HepG2 (cell line): ENCODE data around the gene CAPN9. TPM values are rescaled to one million over a fixed set of nuclear protein-coding genes. Genes with fewer than 3 reads are reported as not detected.

Experiments
- DNMT1 ChIP-seq: sonication (generic); formaldehyde crosslinking; IDR thresholded peaks from 2 replicates; pipeline ENCODE4 v1.5.1; 2020; ENCODE audit warnings: mild to moderate bottlenecking, missing genetic modification reagents
- FOXM1 ChIP-seq: sonication (generic); formaldehyde crosslinking; IDR thresholded peaks from 2 replicates; pipeline ENCODE4 v1.5.0; 2020; ENCODE audit warnings: missing genetic modification reagents
- GTF2F1 ChIP-seq: fragments of 150-350 bp; IDR thresholded peaks from 2 replicates; pipeline ENCODE4 v1.6.1; 2014; ENCODE audit warnings: low read length
- KLF13 ChIP-seq: sonication (generic); formaldehyde crosslinking; IDR thresholded peaks from 2 replicates; pipeline ENCODE4 v1.4.0; 2020; ENCODE audit warnings: mild to moderate bottlenecking, missing genetic modification reagents
- KLF9 ChIP-seq: IDR thresholded peaks from 2 replicates; pipeline ENCODE4 v1.6.1; 2016; ENCODE audit warnings: low read depth
- POLR2G ChIP-seq: fragments of 200-400 bp; formaldehyde crosslinking; IDR thresholded peaks from 2 replicates; pipeline ENCODE4 v1.6.1; 2018; ENCODE audit warnings: mild to moderate bottlenecking, low read depth, low read length, moderate library complexity
- REL ChIP-seq: sonication (generic); formaldehyde crosslinking; conservative IDR thresholded peaks from 2 replicates; pipeline ENCODE4 v1.8.0; 2022; ENCODE audit warnings: mild to moderate bottlenecking, missing genetic modification reagents, moderate library complexity
- SP5 ChIP-seq: IDR thresholded peaks from 2 replicates; pipeline ENCODE4 v1.6.1; 2016; ENCODE audit warnings: low read depth, borderline replicate concordance
- SRSF1 ChIP-seq: fragments of 200-400 bp; formaldehyde crosslinking; optimal IDR thresholded peaks from 2 replicates; pipeline ENCODE3; 2017; ENCODE audit warnings: mild to moderate bottlenecking, low read depth, low read length, moderate library complexity
- TAF1 ChIP-seq: sonication (generic); formaldehyde crosslinking; IDR thresholded peaks from 2 replicates; pipeline ENCODE4 v1.4.0; 2020; ENCODE audit warnings: missing genetic modification reagents
- TBX3 ChIP-seq: fragments of 450-650 bp; IDR thresholded peaks from 2 replicates; pipeline ENCODE4 v1.6.1; 2017; ENCODE audit warnings: antibody characterized with exemption, mild to moderate bottlenecking, inconsistent platforms, borderline replicate concordance
- ZBTB42 ChIP-seq: sonication (generic); formaldehyde crosslinking; IDR thresholded peaks from 2 replicates; pipeline ENCODE4 v1.5.0; 2020; ENCODE audit warnings: mild to moderate bottlenecking, missing genetic modification reagents
- ZBTB8A ChIP-seq: sonication (generic); formaldehyde crosslinking; IDR thresholded peaks from 2 replicates; pipeline ENCODE4 v1.4.0; 2020; ENCODE audit warnings: mild to moderate bottlenecking, low read depth, missing genetic modification reagents, borderline replicate concordance
- ZNF333 ChIP-seq: sonication (generic); formaldehyde crosslinking; IDR thresholded peaks from 2 replicates; pipeline ENCODE4 v1.4.0; 2020; ENCODE audit warnings: mild to moderate bottlenecking, missing genetic modification reagents, borderline replicate concordance
- ZNF768 ChIP-seq: sonication (generic); formaldehyde crosslinking; IDR thresholded peaks from 2 replicates; pipeline ENCODE4 v1.4.0; 2020; ENCODE audit warnings: missing genetic modification reagents
- polyA plus RNA-seq, 8 experiments: library from polyadenylated mRNA; depleted of rRNA in 3 of 8; stranded (reverse) in 7 of 8; unstranded in 1 of 8; fragments of >200 nt; fragmentation: Illumina TruSeq in 4 of 8; extraction: Trizol in 4 of 8; gene quantifications; 2 replicates each; pipeline versions ENCODE4 v1.2.1 to v1.2.3, GENCODE V29; 2011 to 2016; ENCODE audit warnings: low read depth in 4 of 8, missing spikeins in 1 of 8, mixed read lengths in 1 of 8; ENCODE audit not compliant: insufficient read depth in 1 of 8
- total RNA-seq, 5 experiments: library from RNA; depleted of rRNA; stranded (reverse); fragments of >200 nt; fragmentation: Illumina TruSeq; extraction: Trizol; gene quantifications; 2 replicates each; pipeline ENCODE4 v1.2.3, GENCODE V29; 2016; ENCODE audit warnings: low read depth in 1 of 5
- TF ChIP-seq, protein P1 (sequence below): sonication (generic); formaldehyde crosslinking; IDR thresholded peaks from 2 replicates; pipeline ENCODE4 v1.5.1; 2020; ENCODE audit warnings: missing genetic modification reagents, mild to moderate bottlenecking, borderline replicate concordance
- TF ChIP-seq, protein P2 (sequence below): sonication (generic); formaldehyde crosslinking; IDR thresholded peaks from 2 replicates; pipeline ENCODE4 v1.5.0; 2020; ENCODE audit warnings: mild to moderate bottlenecking, missing genetic modification reagents
- TF ChIP-seq, protein P3 (sequence below): sonication (generic); formaldehyde crosslinking; IDR thresholded peaks from 2 replicates; pipeline ENCODE4 v1.5.1; 2020; ENCODE audit warnings: mild to moderate bottlenecking, missing genetic modification reagents, moderate library complexity
- TF ChIP-seq, protein P4 (sequence below): sonication (generic); formaldehyde crosslinking; IDR thresholded peaks from 2 replicates; pipeline ENCODE4 v1.5.1; 2020; ENCODE audit warnings: mild to moderate bottlenecking, missing genetic modification reagents, moderate library complexity

Gene CAPN9
- total and polyA plus RNA-seq, 2 of the 13 experiments (the other 11 are each of a cell fraction or from before 2014, with no cell fraction given): 0.04 to 0.31 TPM

DNA sequence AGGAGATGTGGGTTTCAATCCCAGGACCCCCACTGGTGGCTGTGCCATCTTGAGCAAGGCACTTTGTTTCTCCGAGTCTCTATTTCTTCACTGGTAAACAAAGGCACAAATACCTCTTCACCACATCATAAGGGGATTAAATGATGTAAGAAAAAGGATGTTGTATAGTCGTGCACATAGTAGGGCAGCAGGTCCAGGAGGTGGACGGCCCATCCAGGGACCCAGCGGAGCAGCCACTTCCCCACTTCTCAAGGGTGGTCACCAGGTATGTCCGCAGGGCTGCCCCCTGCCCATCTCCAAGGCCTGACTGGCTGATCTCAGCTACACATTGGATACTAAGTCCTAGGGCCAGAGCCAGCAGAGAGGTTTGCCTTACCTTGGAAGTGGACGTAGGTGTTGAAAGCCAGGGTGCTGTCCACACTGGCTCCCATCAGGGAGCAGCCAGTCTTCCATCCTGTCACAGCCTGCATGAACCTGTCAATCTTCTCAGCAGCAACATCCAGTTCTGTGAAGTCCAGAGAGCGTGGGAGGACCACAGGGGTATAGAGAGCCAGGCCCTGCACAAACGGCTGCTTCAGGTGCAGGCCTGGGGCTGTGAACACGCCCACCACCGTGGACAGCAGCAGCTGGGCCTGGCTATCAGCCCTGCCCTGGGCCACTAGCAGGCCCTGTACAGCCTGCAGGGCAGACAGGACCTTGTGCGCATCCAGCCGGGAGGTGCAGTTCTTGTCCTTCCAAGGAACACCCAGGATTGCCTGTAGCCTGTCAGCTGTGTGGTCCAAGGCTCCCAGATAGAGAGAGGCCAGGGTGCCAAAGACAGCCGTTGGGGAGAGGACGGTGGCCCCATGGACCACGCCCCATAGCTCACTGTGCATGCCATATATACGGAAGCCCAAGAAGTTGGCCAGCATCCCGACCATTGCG, 37.3 kb upstream of the CAPN9 start (continued):
- TF ChIP-seq, protein P1, sequence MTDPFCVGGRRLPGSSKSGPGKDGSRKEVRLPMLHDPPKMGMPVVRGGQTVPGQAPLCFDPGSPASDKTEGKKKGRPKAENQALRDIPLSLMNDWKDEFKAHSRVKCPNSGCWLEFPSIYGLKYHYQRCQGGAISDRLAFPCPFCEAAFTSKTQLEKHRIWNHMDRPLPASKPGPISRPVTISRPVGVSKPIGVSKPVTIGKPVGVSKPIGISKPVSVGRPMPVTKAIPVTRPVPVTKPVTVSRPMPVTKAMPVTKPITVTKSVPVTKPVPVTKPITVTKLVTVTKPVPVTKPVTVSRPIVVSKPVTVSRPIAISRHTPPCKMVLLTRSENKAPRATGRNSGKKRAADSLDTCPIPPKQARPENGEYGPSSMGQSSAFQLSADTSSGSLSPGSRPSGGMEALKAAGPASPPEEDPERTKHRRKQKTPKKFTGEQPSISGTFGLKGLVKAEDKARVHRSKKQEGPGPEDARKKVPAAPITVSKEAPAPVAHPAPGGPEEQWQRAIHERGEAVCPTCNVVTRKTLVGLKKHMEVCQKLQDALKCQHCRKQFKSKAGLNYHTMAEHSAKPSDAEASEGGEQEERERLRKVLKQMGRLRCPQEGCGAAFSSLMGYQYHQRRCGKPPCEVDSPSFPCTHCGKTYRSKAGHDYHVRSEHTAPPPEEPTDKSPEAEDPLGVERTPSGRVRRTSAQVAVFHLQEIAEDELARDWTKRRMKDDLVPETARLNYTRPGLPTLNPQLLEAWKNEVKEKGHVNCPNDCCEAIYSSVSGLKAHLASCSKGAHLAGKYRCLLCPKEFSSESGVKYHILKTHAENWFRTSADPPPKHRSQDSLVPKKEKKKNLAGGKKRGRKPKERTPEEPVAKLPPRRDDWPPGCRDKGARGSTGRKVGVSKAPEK (CRISPR knock-in tag): no peak
- TF ChIP-seq DNMT1: no peak
- TF ChIP-seq SP5 (CRISPR knock-in tag): no peak
- no peak for TF ChIP-seq FOXM1 (CRISPR knock-in tag)
- TF ChIP-seq, protein P2, sequence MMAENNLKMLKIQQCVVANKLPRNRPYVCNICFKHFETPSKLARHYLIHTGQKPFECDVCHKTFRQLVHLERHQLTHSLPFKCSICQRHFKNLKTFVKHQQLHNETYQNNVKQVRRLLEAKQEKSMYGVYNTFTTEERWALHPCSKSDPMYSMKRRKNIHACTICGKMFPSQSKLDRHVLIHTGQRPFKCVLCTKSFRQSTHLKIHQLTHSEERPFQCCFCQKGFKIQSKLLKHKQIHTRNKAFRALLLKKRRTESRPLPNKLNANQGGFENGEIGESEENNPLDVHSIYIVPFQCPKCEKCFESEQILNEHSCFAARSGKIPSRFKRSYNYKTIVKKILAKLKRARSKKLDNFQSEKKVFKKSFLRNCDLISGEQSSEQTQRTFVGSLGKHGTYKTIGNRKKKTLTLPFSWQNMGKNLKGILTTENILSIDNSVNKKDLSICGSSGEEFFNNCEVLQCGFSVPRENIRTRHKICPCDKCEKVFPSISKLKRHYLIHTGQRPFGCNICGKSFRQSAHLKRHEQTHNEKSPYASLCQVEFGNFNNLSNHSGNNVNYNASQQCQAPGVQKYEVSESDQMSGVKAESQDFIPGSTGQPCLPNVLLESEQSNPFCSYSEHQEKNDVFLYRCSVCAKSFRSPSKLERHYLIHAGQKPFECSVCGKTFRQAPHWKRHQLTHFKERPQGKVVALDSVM (CRISPR knock-in tag): no peak
- no peak for TF ChIP-seq GTF2F1
- no peak for TF ChIP-seq ZBTB42 (CRISPR knock-in tag)
- TF ChIP-seq SRSF1: no peak
- no peak for TF ChIP-seq KLF9
- TF ChIP-seq REL (CRISPR knock-in tag): no peak
- no peak for TF ChIP-seq TBX3
- no peak for TF ChIP-seq ZNF333 (CRISPR knock-in tag)
- TF ChIP-seq ZBTB8A (CRISPR knock-in tag): no peak
- TF ChIP-seq, protein P3, sequence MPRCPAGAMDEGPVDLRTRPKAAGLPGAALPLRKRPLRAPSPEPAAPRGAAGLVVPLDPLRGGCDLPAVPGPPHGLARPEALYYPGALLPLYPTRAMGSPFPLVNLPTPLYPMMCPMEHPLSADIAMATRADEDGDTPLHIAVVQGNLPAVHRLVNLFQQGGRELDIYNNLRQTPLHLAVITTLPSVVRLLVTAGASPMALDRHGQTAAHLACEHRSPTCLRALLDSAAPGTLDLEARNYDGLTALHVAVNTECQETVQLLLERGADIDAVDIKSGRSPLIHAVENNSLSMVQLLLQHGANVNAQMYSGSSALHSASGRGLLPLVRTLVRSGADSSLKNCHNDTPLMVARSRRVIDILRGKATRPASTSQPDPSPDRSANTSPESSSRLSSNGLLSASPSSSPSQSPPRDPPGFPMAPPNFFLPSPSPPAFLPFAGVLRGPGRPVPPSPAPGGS (CRISPR knock-in tag): 0 out of 2 replicates have a peak, but pooled peaks have one; percentile 23
- TF ChIP-seq POLR2G: no peak
- no peak for TF ChIP-seq TAF1
- TF ChIP-seq KLF13: no peak
- TF ChIP-seq, protein P4, sequence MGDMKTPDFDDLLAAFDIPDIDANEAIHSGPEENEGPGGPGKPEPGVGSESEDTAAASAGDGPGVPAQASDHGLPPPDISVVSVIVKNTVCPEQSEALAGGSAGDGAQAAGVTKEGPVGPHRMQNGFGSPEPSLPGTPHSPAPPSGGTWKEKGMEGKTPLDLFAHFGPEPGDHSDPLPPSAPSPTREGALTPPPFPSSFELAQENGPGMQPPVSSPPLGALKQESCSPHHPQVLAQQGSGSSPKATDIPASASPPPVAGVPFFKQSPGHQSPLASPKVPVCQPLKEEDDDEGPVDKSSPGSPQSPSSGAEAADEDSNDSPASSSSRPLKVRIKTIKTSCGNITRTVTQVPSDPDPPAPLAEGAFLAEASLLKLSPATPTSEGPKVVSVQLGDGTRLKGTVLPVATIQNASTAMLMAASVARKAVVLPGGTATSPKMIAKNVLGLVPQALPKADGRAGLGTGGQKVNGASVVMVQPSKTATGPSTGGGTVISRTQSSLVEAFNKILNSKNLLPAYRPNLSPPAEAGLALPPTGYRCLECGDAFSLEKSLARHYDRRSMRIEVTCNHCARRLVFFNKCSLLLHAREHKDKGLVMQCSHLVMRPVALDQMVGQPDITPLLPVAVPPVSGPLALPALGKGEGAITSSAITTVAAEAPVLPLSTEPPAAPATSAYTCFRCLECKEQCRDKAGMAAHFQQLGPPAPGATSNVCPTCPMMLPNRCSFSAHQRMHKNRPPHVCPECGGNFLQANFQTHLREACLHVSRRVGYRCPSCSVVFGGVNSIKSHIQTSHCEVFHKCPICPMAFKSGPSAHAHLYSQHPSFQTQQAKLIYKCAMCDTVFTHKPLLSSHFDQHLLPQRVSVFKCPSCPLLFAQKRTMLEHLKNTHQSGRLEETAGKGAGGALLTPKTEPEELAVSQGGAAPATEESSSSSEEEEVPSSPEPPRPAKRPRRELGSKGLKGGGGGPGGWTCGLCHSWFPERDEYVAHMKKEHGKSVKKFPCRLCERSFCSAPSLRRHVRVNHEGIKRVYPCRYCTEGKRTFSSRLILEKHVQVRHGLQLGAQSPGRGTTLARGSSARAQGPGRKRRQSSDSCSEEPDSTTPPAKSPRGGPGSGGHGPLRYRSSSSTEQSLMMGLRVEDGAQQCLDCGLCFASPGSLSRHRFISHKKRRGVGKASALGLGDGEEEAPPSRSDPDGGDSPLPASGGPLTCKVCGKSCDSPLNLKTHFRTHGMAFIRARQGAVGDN (CRISPR knock-in tag): peak; percentile 92
- TF ChIP-seq ZNF768 (CRISPR knock-in tag): peak; percentile 16; the same call in 1 of the 2 replicates
